ENCODE data around the gene ZNF804B.

GRCh38 chr7:88888684-88889083 is 129.2 kb downstream of the ZNF804B start:
- TF ChIP-seq CTCF (conservative IDR thresholded peaks at IDR 0.05; ENCODE audit: low read depth, low read length) (no peak), RFX5 (IDR thresholded peaks at IDR 0.05; ENCODE audit: low read depth, low read length) (no peak), CEBPB (IDR thresholded peaks at IDR 0.05; ENCODE audit: low read depth, low read length) (peak; percentile 47; the same call in 1 of the 2 replicates), RAD21 (IDR thresholded peaks at IDR 0.05; ENCODE audit: low read length) (no peak), RCOR1 (IDR thresholded peaks at IDR 0.05; ENCODE audit: insufficient replicate concordance, low read length) (no peak)
